G401 (cell line): ENCODE measurements around the gene FASTKD2. TPM values are rescaled to one million over a fixed set of nuclear protein-coding genes. Genes with fewer than 3 reads are reported as not detected.

Source experiments
- DNase-seq: peaks from one replicate; pipeline ENCODE4 v3.0.0-alpha.2; 2015; ENCODE audit warnings: low spot score
- in situ Hi-C: cut with HindIII; loops from 2 replicates; pipeline ENCODE4 v1.10.0; 2016; ENCODE audit warnings: low sequenced_read_pairs, mixed read lengths
- total RNA-seq: library from RNA; depleted of rRNA; stranded (reverse); fragments of >200 nt; shearing (Covaris generic); gene quantifications from 2 replicates; pipeline ENCODE4 v1.2.3, GENCODE V29; 2014; rRNA removed

The FASTKD2 gene
- total RNA-seq: 61.0 and 85.5 TPM in 2 replicates

DNA sequence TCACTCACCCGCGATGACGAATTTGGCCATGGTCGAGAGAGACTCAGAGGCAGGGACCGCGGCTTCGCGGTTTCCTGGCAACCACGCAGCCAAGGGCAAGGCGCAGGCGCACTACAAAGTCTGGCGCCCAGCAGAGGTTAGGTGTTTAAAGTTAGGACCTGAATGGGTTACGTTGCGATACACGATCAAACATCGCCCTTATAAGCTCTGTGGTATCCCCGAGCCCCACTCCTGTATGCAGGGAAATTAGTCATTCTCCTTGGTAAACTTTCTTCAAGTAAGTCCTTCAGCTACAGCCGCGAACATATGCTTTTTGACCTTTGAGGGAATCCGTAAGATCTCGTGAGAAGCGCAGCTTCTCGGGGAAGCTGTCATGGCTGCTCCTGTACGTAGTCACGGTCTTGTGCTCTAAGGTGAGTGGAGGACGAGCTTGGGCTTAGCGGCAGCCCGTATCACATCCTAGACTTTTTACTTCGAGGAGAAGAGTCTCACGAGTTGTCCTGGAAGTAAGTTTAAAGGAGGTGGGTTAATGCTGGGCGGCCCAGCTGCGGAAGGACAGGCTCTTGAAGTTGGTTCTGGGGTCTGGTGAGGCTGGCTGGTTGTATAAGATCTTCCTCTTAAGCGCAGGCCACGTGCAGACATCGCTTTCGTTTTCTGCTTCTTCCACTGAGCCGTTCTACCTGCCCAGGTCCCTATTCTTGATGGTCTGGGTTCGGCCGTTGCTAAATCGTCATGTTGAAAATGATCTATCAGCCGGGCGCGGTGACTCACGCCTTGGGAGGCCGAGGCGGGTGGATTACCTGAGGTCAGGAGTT lies at the start of gene FASTKD2, which contains the start of gene MDH1B:
Gene FASTKD2 (plus strand): TSS at position 365 of the 815 bp plus-strand sequence. CDS start 1,088 bp downstream, outside the sequence.
Gene MDH1B (minus strand): TSS at position 87 of the 815 bp plus-strand sequence. CDS start 57 bp downstream, at position 30.
- in situ Hi-C loops: no loop called here

DNA sequence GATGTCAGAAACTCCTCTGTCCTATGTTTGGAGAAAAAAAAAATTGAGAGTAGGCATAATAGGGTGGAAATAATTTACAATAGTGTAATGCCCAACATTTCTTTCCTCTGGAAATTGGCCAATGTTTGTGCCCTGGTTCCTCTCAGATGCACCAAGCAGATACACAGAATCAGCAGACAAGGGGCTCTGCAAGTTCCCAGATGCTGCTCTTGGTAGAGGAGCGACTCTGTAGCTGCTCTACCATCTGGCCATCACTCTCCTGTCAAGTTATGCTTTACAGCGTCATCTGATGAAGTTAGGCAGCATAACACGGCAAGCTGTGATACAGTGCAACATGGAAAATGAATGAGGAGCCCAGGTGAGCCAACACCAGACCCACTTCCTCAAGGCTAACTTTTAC lies 48.8 kb upstream of the FASTKD2 start:
- DNase-seq: no peak

More for the DNA sequence above, at the start of gene FASTKD2, which contains the start of gene MDH1B:
- peak; percentile 91 for DNase-seq

DNA sequence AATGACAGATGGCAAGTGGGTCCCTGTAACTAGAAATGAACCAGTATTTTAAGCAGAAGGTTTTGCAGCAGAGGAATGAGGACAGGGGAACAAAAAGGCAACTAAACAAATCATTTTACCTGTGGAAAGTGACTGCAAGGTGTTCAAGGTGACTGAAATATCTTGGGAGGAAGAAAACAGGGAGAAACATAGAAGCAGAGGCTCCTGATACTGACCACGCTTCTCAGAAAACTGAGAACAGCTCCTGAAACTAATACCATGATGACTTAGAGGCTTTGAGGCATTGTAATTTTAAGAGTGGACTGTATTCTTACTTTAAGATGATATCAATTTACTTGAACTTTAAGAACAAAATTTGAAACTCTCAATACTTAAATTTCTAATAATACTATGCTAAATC lies 47.1 kb upstream of the FASTKD2 start, which contains the start of gene DYTN:
Gene DYTN (minus strand): TSS at position 101 of the 400 bp plus-strand sequence. CDS start 117 bp downstream, outside the sequence.
- no peak for DNase-seq
- in situ Hi-C loops: no loop called here

More for the DNA sequence above, 48.8 kb upstream of the FASTKD2 start:
- in situ Hi-C loops: no loop called here

DNA sequence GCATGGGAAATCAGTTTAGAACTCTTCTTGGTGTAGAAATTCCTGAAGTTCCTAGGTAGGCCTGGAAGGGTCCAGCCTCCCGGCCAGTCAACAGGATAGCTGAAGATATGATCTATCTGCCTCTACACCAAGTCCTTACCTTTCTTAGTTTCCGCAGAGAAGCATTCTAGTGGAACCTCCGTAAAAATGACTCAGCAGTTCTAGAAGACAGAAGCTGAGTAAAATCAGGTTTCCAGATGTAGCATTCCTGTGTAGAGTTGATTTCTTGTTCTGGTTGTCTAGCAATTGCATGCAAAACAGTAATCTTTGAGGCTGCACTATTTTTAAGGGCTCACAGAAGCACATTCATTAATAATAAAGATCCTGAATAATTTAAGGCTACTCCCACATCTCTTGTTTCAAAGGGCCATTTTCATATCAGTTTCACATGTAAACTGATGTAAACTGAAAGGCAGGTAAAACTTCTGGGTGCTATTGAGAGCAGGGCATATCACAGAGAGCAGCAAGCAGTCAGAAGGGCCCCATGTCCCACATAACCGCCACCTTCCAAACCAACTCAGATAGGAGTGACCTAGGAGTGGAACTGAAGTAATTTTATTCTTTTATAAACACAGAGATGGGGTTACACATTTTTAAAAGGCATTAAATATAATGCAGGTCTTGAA lies 44.0 kb upstream of the FASTKD2 start:
- in situ Hi-C loops: no loop called here
- no peak for DNase-seq

DNA sequence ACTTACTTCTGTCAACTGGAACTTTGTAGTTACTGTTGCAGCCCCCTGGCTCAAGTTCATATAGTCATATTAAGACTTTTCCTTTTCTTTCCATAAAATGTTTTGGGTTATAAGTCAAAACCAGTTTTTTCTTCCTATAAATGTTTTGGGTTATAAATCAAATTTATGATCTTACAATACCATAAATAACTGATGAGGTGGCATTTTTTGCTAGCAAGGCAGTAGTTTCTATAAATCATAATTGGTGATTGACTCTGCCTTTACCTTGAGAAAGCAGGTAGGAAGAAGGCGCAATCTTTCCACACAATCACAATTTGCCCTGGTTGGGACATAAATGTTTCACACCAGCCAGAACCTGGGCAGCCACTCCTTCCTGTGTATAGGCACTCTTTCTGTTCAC lies 42.1 kb upstream of the FASTKD2 start:
- in situ Hi-C loops: no loop called here

DNA sequence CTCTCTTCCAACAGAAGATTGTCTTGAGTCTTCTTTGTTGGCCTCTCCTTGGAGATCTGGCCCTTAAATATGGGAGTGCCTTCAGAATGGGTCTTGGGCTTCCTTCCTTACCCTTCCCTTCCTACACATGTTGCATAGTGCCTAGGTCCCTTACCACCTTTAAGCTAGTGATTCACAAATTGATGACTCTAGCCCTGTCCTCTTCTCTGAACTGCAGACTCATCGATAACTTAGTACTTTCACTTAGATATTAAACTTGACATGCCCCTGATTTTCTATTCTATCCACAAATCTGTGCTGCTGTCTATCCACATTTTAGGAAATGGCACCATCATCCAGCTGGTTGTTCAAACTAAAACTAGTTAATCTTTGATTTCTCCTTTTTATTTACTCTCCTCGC lies 38.1 kb upstream of the FASTKD2 start:
- DNase-seq: no peak
- in situ Hi-C loops: no loop called here

More for the DNA sequence above, 42.1 kb upstream of the FASTKD2 start:
- no peak for DNase-seq

DNA sequence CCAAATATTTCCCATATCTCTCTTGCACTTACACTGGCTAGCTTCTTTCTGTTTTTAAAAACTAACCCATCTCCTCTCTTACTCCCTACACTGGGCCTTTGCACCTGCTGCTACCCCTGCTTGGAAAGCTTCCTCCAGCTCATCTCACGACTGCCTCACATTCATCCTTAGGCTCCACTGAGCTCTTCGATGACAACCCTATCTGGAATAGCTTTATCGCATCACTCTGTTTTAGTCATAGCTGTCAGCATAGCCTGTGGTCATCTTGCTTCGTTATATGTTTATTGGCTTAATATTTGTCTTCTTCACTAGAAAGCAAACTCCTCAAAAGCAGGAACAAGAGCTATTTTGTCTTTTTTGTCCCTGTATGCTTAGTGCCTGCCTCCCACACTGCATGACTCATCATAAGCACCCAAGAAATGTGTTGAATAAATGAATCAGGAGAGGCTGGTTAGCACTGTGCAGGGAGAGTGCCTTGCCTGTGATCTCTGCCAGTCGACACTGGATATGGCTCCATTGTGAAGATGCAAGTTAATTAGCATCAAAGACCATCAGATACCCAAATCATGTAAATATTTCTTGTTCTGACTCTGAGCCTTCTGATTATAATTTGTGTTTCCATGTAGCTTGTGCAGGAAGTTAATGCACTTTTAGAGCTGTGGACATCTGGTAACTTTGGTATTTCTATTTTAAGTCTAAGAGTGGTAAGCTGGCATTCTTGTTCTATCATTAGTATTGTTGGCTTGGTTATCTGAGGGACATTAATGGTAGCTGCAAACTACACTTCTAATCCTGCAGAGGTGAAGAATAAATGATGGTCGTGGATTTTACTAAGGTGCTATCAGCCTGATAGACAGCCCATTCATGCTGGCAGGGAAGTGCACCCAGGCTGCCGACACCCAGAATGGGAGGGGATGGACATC lies 36.9 kb upstream of the FASTKD2 start:
- no peak for DNase-seq
- in situ Hi-C loops: no loop called here

DNA sequence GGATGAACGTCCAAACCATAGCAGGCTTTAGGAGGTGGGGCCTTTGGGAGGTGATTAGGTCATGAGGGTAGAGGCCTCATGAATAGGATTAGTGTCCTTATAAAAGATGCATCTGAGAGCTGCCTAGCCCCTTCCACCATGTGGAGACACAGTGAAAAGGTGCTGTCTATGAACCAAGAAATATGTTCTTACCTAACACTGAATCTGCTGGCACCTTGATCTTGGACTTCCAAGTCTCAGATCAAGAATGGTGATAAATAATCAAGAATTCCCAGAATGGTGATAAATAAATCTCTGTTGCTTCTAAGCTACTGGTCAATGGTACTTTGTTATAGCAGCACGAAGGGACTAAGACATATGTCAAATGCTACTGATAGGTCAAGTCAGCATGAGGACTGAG lies 32.1 kb upstream of the FASTKD2 start:
- DNase-seq: no peak
- in situ Hi-C loops: no loop called here

DNA sequence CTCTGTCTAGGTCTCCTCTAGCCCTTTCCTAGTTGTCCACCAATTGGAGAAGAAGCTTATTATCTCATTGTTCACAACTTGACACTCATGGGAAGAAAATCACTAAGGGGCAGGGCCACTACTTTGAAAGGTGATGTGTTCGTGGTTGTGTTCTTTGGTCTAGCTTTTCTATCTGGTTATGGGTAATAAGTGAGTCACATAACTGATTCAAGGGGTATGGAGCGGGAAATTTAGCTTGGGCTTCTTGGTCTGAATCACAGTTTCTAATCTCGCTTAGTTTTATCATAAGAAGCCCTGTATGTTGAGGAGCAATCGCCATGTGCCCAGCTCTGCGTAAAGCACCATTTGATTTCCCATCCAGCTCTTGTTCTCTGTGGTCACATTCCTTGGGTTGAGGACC lies 28.5 kb upstream of the FASTKD2 start:
- in situ Hi-C loops: no loop called here
- DNase-seq: no peak

DNA sequence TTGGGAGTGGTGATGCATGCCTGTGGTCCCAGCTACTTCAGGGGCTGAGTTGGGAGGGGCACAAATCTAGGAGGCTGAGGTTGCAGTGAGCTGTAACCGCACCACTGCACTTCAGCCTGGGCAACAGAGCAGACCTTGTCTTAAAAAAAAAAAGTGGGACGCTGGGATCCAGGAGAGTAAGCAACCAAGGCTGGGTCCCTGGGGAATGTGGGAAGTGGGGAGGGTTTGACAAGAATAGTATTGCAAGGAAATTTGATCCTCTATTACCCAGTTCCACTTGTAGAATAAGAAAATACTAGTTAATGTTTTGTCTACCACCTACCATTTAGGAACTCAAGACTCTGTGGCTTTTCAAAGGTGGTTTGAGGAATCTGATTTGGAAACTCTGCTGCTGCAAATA lies 26.1 kb upstream of the FASTKD2 start:
- DNase-seq: no peak
- in situ Hi-C loops: no loop called here

DNA sequence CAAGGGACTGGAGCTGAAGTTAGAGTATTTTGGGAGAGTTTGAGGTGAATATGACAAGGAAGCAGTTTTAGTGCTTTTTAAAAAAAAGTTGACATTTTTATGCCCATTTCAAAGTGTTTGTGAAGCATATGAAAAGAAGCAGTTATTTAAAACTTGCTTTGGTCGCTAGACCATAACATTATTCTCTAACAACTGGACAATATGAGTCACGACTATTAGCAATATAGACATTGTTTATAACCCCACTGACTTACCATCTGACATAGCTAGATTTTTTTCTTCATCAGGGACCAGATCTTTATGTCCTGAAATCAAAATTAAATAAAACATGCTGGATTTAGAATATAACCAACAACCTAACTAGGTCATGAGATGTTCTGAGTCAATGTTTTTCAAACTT lies 24.6 kb upstream of the FASTKD2 start:
- DNase-seq: no peak
- in situ Hi-C loops: no loop called here

DNA sequence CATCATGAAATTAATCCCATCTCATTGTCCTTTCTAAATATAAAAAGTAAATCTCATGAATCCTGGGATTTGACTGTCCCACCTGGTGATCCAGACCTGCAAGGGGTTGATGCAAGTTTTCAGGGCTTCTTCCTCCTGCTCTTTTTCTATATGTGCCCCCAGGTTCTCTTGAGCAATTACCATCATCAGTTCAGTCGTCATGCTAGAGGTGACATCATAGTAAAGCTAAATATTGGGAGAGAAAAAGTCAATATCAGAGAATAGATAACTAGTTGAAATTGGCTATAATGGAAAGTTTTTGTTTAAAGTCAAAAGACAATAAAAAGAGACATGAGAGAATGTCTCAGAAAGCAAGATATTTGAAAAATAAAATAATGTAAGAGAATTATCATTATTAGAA lies 8.6 kb upstream of the FASTKD2 start:
- no peak for DNase-seq
- in situ Hi-C loops: no loop called here

DNA sequence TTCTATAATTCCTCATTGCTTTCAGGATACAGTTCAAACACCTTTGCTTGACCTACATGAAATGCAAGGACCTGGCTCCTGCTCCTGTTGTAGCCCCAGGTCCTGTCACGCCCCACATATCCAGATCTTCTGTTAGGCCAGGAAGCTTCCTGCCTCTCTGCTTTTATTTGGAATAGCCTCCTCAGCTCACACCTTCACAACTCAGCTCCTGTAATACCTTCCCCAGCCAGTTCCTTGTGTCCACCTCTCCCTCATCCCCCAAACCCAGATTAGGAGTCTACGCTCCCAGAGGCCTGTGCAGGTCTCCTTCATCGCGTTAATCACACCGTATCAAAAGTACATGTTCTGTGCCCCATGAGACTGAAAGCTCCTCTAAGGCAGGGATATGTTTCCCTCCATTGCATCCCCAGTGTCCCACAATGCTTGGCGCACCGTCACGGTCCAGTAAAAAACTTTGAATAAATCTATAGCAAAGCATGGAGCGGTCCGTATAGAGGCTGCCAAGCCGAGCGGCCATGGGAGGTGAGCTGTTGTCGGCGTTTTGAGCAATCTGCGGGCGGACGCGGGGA lies 649 bp upstream of the FASTKD2 start:
- in situ Hi-C loops: no loop called here
- no peak for DNase-seq

DNA sequence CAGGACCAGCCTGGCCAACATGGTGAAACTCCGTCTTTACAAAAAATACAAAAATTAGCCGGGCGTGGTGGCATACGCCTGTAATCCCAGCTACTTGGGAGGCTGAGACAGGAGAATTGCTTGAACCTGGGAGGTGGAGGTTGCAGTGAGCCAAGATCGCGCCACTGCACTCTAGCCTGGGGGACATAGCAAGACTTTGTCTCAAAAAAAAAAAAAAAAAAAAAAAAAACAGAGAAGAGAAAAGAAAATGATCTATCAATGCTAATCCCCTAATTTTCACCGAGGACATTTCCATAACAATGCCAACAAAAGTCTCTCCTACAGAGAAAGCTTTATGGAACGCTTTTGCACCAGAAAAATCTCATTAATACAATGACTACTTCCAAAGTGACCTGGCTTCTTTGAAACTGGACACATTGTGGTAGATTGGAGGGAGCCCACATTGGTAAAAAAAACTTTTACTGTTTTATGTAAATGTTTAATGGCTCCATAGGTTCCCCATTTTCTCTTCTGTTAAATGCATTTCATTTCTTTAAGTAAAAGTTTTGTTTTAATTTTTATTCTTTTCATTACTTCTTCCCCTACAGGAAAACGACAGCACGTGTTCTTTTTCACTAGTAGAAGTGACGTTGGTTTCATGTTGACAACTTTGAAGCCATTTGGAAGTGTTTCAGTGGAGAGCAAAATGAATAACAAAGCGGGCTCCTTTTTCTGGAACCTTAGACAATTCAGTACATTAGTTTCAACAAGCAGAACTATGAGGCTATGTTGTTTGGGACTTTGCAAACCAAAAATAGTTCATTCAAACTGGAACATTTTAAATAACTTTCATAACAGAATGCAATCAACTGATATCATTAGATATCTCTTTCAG lies 888 bp downstream of the FASTKD2 start:
- in situ Hi-C loops: no loop called here
- DNase-seq: no peak

DNA sequence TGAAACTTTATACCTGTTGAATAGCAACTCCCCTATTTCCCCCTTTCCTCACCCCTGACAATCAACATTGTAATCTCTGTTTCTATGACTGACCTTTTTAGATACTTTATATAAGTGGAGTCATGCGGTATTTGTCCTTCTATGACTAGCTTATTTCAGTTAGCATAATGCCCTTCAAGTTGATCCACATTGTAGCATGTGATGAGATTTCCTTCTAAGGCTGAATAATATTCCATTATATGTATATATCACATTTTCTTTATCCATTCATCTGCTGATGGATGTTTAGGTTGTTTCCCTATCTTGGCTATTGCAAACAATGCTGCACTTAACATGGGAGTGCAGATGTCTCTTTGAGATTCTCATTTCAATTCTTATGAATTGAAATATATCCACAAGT lies 9.5 kb downstream of the FASTKD2 start:
- in situ Hi-C loops: no loop called here
- no peak for DNase-seq

DNA sequence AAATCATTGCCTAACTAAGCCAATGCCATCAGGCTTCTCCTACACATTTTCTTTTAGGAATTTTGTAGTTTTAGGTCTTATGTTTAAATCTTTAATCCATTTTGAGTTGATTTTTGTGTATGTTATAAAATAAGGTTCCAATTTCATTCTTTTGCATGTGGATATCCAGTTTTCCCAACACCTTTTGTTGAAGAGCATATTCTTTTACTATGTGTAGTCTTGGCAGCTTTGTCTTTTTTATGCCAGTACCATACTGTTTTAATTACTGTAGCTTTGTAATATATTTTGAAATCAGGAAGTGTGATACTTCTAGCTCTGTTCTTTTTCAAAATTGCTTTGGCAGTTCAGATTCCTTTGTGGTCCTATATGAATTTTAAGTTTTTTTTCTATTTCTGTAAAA lies 11.0 kb downstream of the FASTKD2 start:
- in situ Hi-C loops: no loop called here
- no peak for DNase-seq

DNA sequence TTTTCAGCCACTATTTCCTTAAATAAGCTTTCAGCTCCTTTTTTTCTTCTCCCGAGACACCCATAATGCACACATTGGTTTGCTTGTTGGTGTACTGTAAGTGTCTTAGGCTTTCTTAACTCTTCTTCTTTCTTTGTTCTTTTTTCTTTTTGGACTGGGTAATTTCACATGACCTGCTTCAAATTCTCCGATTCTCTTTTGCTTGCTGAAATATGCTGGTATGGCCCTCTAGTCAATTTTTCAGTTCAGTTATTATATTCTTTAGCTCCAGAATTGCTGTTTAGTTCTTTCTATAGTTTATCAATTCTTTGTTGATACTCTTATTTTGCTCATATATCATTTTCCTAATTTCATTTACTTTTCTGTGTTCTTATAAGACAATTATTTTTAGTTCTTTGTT lies 15.3 kb downstream of the FASTKD2 start:
- in situ Hi-C loops: no loop called here
- no peak for DNase-seq

DNA sequence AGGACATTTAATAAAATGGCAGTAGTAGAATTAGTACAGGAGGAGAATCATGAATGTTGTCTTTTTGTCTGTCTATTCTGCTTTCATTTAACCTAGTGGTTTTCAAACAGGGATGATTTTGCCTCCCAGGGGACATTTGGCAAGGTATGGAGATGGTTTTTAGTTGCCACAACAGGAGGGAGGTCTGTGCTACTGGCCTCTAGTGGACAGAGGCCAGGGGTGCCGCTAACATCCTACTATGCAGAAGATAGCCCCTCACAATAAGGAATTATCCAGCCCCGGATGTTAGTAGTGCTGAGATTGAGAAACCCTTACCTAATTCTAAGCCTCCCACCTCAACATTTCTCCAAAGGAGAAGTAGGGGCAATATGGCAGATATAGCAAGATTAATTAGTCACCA lies 18.3 kb downstream of the FASTKD2 start:
- DNase-seq: no peak
- in situ Hi-C loops: no loop called here
